Epithelial cell of esophagus (primary cell): ENCODE measurements around the gene USP4.
"Not testable (repeated sequence)": the region's sequence is repeated elsewhere in the genome, so short reads cannot be mapped to it uniquely, and the experiment has no call there.

Source experiments
- DNase-seq: peaks from one replicate; pipeline ENCODE4 v3.0.0; 2010; ENCODE audit warnings: low read depth
- H3K4me3 ChIP-seq: 2 replicates; pipeline ENCODE4 v1.5.1; 2011; ENCODE audit warnings: mild to moderate bottlenecking, low read length, control low read depth
- TF ChIP-seq, protein P1 (sequence below): IDR thresholded peaks from 2 replicates; pipeline ENCODE4 v1.5.1; 2011; ENCODE audit warnings: low read depth, mild to moderate bottlenecking, low read length, control low read depth, inconsistent platforms; ENCODE audit not compliant: insufficient read depth; ENCODE audit errors: missing control alignments

The USP4 gene

GRCh38 chr3:49257187-49257586, 82.7 kb downstream of the USP4 start:
- H3K4me3 ChIP-seq, result no peak overlapping the region
- DNase-seq, result no peak
- TF ChIP-seq, protein P1, sequence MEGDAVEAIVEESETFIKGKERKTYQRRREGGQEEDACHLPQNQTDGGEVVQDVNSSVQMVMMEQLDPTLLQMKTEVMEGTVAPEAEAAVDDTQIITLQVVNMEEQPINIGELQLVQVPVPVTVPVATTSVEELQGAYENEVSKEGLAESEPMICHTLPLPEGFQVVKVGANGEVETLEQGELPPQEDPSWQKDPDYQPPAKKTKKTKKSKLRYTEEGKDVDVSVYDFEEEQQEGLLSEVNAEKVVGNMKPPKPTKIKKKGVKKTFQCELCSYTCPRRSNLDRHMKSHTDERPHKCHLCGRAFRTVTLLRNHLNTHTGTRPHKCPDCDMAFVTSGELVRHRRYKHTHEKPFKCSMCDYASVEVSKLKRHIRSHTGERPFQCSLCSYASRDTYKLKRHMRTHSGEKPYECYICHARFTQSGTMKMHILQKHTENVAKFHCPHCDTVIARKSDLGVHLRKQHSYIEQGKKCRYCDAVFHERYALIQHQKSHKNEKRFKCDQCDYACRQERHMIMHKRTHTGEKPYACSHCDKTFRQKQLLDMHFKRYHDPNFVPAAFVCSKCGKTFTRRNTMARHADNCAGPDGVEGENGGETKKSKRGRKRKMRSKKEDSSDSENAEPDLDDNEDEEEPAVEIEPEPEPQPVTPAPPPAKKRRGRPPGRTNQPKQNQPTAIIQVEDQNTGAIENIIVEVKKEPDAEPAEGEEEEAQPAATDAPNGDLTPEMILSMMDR, result no peak

- no peak for DNase-seq
- no peak overlapping the region for H3K4me3 ChIP-seq
- TF ChIP-seq, protein P1, result no peak
Measured at GRCh38 chr3:49255718-49256511, 83.9 kb downstream of the USP4 start.

- TF ChIP-seq, protein P1, result no peak
- DNase-seq, result no peak
- H3K4me3 ChIP-seq, result no peak overlapping the region
Measured at GRCh38 chr3:49255112-49255511, 84.7 kb downstream of the USP4 start.

DNA sequence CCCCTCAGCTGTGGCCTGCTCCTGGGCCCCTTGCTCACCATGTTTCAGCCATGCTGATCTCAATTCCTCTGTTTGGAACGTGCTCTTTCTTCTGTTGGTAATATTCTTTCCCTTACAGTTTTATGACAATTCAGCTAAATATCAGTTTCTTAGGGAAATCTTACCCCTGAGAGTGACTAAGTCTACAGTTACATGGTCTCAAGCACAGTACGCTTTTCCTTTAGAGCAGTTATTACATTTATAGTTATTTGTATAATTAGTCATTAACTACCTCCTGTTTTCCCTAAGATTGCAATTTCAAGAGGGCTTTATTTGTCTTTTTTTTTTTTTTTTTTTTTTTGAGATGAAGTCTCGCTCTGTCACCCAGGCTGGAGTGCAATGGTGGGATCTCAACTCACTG, 86.3 kb downstream of the USP4 start:
- H3K4me3 ChIP-seq, result no peak overlapping the region
- no peak for DNase-seq
- TF ChIP-seq, protein P1, result no peak

GRCh38 chr3:49248840-49249227, 91.0 kb downstream of the USP4 start:
- DNase-seq, result peak; percentile 79
- H3K4me3 ChIP-seq, result no peak overlapping the region
- TF ChIP-seq, protein P1, result no peak

- H3K4me3 ChIP-seq, result no peak overlapping the region
- DNase-seq, result peak; percentile 95
- TF ChIP-seq, protein P1, result no peak
Measured at GRCh38 chr3:49244581-49245205, 95.2 kb downstream of the USP4 start.

DNA sequence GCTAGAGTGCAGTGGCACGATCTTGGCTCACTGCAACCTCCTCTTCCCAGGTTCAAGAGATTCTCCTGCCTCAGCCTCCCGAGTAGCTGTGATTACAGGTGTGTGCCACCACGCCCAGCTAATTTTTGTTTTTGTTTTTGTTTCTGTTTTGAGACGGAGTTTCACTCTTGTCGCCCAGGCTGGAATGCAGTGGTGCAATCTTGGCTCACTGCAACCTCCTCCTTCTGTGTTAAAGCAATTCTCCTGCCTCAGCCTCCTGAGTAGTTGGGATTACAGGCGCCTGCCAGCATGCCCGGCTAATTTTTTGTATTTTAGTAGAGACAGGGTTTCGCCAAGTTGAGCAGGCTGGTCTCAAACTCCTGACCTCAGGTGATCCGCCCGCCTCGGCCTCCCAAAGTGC, 99.8 kb downstream of the USP4 start:
- not testable (repeated sequence) for DNase-seq, H3K4me3 ChIP-seq
